ENCODE measurements around the gene SLC39A7. TPM values are rescaled to one million over a fixed set of nuclear protein-coding genes. Genes with fewer than 3 reads are reported as not detected.

Gene SLC39A7
- total RNA-seq, 1 experiment from 2014 or later = 130 TPM

- Histone ChIP-seq H3K9me3 (ENCODE audit: control insufficient read depth in 1 of 2, insufficient read depth in 1 of 2, low read depth in 1 of 2, low read length in 2 of 2) (no peaks in the 10 kb centered on the region), H2AFZ (ENCODE audit: low read depth, low read length, poor library complexity, severe bottlenecking) (no peak overlapping the region), H3K9ac (ENCODE audit: low read length) (no peak overlapping the region), H3K9me2 (ENCODE audit: insufficient read depth) (no peaks in the 10 kb centered on the region), H3K79me2 (ENCODE audit: insufficient read depth, low read length) (no peaks in the 10 kb centered on the region), H3K4me3 (replicated peaks in 1 of 2; ENCODE audit: low read depth in 1 of 2, low read length in 2 of 2) (no peak overlapping the region), H4K20me1 (ENCODE audit: insufficient read depth) (no peaks in the 10 kb centered on the region), H3K4me1 (ENCODE audit: control insufficient read depth in 1 of 2, insufficient read depth in 2 of 2, low read length in 2 of 2) (no peaks in the 10 kb centered on the region), H3K36me3 (ENCODE audit: control insufficient read depth in 1 of 2, insufficient read depth in 2 of 2, low read length in 2 of 2) (no peaks in the 10 kb centered on the region), H3K4me2 (ENCODE audit: low read length) (no peak overlapping the region), H3K27ac (ENCODE audit: low read depth, low read length) (no peak overlapping the region), H3K27me3 (ENCODE audit: insufficient read depth, low read length) (no peaks in the 10 kb centered on the region)
- intact Hi-C loops (cut with micrococcal nuclease) = no loop called here
- ChIA-PET POLR2A (no interaction called here), RAD21 (ENCODE audit: low non-redundant PET in 1 of 2, low total read pairs in 2 of 2, uncharacterized antibody in 2 of 2, unreplicated experiment in 2 of 2) (no interaction called here), CTCF (no interaction called here)
- no peak for DNase-seq (ENCODE audit: low read depth, low spot score)
- no TSS peak for BruUV-seq (replicated peaks)
- no peak for ATAC-seq
- TF ChIP-seq SIN3A (IDR thresholded peaks at IDR 0.05; ENCODE audit: low read depth) (no peak), ZBTB33 (IDR thresholded peaks at IDR 0.05; ENCODE audit: extremely low read depth, insufficient replicate concordance, low read length) (no peak), CBX3 (IDR thresholded peaks at IDR 0.05; ENCODE audit: low read depth) (no peak), SRF (IDR thresholded peaks at IDR 0.05; ENCODE audit: low read depth) (no peak), ZNF274 (IDR thresholded peaks at IDR 0.05; ENCODE audit: low read depth, low read length) (no peak), ELF1 (IDR thresholded peaks at IDR 0.05; ENCODE audit: borderline replicate concordance, low read depth) (no peak), EZH2phosphoT487 (IDR thresholded peaks at IDR 0.05; ENCODE audit: borderline replicate concordance) (no peak), EGR1 (IDR thresholded peaks at IDR 0.05; ENCODE audit: low read depth) (no peak), ZFX (IDR thresholded peaks at IDR 0.05) (no peak), YY1 (IDR thresholded peaks at IDR 0.05; ENCODE audit: extremely low read depth, insufficient replicate concordance, low read depth, low read length) (no peak), POLR2A (IDR thresholded peaks at IDR 0.05; ENCODE audit: borderline replicate concordance, extremely low read depth, insufficient read depth, insufficient read length) (no peak), SP1 (IDR thresholded peaks at IDR 0.05; ENCODE audit: low read depth) (no peak), EZH2 (IDR thresholded peaks at IDR 0.05) (no peak), JUND (IDR thresholded peaks at IDR 0.05) (no peak), ATF3 (IDR thresholded peaks at IDR 0.05) (no peak), TCF7L2 (IDR thresholded peaks at IDR 0.05; ENCODE audit: borderline replicate concordance, extremely low read depth, insufficient read depth, insufficient read length) (no peak), RAD21 (IDR thresholded peaks at IDR 0.05; ENCODE audit: low read depth) (no peak), MAX (IDR thresholded peaks at IDR 0.05) (no peak)
Observed at GRCh38 chr6:33170176-33171015, 30.3 kb upstream of the SLC39A7 start.
